ENCODE measurements around the gene ICOS.
"Not testable (repeated sequence)": the region's sequence is repeated elsewhere in the genome, so short reads cannot be mapped to it uniquely, and the experiment has no call there.

ICOS gene

DNA sequence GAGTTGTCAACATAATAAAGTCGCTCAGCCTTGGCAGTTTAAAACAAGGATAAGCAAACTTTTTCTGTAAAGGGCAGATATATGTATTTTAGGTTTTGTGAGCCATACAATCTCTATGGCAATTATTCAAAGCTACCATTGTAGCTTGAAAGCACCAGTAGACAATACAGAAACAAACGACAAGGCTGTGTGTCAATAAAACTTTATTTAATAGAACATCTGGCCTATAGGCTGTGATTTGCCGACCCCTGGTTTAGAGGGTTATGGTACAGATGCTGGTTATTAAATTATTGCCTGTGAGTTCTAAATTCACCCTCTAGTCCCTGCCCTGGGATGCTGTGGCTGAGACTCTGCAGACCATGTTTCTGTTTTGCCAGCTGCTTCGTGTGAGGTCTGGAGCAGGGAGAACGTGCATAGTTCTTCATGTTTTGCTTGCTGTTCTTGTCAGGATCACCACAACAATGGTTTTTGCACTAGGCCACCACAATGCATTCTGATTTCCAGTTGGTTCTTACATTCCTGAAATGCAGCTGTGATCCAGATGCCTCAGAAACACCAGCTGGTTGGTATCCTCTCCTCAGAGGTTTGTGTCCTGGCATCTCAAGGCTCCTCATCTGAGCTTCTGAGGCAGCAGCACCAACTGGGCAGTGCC is 46.6 kb downstream of the ICOS start:
- DNase-seq, result no peak

DNA sequence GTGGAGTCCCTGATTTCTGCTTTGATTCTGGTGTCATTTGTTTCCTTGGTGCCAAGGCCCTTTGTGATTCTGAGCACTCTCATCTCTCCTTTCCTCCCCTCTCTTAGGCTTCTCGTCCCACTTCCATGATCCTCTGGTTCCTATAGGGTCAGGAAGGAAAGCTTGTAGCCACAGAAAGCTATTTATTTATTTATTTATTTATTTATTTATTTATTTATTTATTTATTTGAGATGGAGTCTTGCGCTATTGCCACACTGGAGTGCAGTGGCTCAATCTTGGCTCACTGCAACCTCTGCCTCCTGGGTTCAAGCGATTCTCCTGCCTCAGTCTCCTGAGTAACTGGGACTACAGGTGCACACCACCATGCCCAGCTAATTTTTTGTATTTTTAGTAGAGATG is 49.4 kb downstream of the ICOS start:
- DNase-seq, result not testable (repeated sequence)

DNA sequence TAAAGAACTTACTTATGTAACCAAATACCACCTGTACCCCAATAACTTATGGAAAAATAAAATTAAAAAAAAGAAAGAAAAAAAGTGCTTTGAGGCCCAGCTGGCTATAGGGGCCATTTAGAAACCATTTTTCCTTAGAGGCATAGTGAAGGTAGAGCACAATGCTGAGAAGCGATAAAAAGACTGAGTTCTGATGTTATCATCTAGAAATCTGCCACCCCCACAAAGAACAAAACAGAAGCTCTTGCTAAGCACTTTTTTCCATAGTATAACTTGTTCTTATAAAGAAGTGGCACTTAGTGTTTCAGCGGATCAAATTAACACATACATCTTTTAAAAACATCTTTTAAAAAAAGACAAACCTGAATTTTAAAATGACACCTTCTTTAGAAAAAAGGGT is 51.4 kb downstream of the ICOS start:
- DNase-seq, result no peak

DNA sequence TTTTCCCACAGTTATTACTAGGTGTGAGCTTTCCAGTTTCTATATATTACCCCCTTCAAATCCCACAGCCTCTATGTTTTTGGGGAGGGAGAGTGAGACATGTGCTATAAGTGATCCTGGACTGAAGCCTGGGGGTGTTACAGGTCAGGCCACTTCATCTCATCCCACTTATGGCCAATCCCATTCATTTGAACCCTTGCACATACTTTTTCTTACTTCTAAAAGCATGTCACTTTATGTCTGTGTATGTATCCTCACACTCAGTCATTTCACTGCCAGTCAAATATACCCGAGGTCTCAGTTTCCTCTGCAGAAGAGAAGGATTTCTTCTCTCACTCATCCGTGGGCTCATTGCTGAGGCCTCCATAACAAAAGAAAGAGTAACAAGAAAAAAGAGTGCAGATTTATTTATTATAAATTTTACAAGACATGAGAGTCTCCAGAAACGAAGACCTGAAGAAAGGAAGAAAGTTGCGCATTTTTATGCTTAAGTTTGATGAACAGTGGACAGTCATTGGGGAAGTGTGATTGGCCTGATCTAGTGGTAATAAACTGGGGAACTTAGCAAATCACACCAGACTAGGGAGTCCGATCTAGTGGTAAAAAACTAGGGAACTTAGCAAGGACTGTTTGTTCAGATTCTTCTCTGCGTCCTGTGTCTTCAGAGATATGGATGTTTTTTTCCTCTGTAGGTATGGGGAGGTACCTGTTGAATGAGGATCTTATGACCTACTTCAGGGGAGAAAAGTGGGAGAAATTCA is 52.1 kb downstream of the ICOS start:
- DNase-seq, result no peak

DNA sequence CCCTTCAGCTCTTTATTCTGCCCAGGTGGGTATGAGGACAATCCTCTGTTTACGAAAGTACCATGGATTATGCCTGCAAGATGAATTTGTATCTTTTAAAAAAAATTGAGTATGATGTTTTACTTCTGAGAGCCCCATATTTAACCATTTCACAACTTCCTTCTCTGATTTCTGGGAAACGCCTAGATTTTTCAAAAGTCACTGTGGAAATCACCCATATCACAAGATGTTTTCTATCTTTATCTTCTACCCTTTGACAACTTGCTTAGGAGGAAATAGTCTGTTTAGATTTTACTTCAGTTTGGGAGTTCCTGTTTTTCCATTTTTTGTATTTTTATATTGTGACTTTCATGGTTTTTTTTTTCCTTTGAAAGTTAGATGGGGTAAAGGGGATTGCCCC is 53.0 kb downstream of the ICOS start:
- DNase-seq, result no peak

DNA sequence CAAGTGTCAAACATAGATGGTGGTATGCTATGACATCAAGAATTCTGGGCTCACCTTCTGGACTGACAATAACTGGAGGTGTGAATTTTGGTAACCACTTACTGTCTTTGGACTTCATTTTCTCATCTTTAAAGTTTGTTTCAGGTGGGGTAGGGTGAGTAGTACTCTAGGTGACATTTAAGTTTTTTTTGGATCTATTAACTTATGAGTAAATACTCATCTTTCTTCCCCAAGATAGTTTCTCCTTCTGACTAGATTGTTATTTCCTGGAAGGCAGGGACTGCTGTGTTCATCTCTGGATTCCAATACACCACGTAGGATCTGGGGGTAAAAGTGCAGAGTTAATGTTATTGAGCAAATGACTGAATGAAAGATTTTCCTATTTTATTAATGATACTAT is 55.9 kb downstream of the ICOS start:
- no peak for DNase-seq

DNA sequence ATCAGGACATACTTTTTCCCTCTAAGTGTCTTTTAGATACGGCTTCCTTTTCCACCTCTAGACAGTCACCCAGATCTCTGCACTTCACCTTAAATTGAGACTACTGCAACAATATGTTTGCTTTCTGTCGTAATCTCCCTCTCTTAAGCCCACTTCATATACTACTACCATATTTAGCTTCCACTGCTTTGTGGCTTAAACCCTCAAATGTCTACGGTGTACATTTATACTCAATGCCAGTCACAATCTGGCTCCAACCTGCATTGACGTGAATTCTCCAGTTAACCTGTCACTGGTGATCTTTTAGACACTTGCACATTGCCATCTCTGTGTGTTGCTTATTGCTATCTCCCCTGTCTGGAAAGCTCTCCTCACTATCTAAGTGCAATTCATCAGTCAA is 56.4 kb downstream of the ICOS start:
- DNase-seq, result no peak

DNA sequence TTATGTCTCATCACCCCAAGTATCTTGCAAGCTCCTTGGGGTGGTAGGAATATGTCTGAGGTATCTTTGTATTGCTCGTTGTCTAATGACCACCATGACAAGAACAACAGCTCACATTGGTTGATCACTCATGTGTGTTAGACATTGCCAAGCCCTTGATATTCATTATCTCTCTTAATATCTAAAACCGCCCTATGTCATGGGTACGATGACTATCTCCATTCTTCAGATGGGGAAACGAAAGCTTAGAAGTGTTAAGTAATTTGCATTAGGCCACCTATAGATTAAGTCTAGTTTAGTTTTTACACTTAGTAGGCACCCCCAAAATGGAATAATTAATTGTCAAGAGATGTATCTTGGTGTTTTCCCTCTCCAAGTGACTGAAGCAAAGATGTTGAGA is 57.0 kb downstream of the ICOS start:
- no peak for DNase-seq

DNA sequence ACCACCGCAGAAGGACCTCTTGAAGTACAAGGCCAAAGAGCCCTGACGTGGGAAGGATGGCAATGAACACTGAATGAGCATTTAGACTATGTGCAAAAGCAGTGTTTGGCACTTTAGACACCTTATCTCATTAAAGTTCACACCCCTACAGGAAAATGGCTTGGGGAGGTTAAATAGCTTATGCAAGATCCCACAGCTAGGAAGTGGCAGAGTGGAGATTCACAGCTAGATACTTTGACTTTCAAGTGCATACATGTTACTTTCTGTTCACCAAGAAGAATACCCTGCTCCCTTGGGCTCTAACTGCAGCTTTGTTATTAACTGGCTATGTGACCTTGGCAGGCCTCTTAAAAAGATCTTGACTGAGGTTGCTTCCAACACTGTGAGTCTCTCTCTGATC is 58.2 kb downstream of the ICOS start:
- no peak for DNase-seq

DNA sequence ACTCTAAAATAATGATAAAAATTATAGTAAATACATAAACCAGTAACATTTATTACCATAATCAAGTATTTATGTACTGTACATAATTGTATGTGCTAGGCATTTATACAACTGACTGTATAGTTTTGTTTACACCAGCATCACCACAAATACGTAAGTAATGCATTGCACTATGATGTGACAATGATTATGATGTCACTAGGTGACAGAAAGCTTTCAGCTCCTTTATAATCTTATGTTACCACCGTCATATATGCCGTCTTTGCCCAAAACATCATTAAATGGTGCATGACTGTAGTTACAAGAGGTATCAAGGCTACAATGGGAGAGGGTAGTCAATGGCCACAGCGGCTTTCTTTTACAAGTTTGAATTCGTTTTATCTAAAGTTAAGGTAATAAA is 60.1 kb downstream of the ICOS start:
- no peak for DNase-seq

DNA sequence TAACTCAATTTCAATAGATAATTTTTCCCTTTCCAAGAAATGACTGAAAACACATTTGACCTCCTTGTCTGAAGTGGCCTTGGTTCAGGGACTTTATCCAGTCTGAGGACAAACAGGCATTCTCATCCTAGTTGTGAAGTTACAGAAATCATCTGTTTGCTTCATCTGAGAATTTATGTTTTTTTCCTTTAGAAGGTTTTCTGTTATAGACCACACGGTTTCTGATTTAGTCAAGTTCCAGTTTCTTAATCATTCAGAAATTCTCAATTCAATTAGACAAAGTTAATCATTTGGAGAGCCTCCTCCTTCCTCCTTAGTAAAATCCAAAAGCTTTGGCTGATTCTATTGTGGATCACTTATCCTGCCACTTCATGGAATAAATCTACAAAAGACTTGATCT is 60.9 kb downstream of the ICOS start:
- no peak for DNase-seq

DNA sequence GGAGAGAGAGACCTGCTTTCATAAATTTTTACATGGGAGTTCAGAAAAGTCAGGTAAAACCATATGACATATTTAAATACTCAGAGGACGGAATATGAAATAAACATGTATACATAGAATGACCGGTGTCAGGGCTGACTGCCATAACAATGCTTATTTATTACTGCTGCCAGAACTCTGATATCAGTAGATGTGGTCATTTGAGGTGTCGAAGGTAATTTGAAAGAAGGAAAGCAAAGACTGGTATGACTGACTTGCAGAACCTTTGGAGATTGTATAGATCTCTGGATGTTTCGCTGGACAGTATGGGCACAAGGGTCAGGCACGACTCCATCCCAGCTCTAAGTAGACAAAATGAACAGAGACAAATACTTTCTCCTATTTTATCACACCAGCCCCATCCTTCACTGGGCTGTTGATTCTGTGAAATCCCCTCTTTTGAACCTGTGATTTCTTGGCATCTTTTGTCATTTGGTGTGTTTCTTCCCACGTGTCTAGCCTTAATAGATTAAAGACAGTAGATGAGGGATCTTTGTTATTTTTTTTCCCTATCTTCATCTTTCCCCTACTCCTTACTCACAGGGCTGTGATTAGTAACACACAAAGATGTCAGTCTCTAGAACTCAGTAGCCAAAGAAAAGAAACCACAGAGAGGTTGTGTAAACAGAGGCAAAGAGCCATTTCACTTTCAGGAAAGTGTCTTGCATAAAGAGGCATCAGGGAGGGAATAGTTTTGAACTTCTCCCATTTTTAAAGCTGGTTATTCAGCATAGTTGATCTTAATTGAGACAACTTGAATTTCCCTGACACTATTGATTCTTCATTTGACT is 61.6 kb downstream of the ICOS start:
- DNase-seq, result no peak

DNA sequence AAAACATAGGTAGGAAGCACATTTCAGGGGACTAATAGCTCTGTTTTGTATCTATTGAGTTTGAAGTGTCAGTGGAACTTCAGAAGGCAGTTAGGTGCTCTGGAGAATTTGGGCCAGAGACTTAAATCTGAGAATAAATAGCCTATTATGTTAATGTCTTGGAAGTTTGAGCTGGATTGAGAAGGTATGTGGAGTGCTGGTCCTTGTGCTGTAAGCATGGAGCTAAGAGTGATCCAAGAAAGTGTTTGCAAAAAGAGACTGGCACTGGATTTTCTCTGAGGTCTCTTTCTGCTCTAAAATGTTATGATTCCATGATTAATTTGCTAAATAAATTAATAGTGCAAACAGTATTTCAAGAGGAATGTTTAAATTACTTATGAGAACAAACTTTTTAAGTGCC is 63.3 kb downstream of the ICOS start:
- no peak for DNase-seq

DNA sequence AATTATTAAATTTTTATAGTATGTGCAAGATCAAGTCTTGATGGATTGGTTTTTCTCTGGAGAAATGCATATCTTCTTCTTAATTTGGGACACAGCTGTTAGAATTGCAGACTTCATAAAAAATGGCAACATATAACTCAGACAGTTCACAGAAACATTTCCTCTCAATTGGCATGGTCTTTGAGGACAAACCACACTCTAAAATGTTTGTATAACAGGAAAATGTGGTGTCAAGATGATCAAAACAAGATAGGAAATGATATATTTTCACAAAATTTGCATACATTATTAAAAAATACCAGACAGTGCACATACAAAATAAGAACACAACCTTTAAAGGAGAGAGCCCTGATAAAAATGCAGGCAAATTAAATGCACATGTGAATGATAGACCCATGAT is 63.9 kb downstream of the ICOS start:
- DNase-seq, result no peak

DNA sequence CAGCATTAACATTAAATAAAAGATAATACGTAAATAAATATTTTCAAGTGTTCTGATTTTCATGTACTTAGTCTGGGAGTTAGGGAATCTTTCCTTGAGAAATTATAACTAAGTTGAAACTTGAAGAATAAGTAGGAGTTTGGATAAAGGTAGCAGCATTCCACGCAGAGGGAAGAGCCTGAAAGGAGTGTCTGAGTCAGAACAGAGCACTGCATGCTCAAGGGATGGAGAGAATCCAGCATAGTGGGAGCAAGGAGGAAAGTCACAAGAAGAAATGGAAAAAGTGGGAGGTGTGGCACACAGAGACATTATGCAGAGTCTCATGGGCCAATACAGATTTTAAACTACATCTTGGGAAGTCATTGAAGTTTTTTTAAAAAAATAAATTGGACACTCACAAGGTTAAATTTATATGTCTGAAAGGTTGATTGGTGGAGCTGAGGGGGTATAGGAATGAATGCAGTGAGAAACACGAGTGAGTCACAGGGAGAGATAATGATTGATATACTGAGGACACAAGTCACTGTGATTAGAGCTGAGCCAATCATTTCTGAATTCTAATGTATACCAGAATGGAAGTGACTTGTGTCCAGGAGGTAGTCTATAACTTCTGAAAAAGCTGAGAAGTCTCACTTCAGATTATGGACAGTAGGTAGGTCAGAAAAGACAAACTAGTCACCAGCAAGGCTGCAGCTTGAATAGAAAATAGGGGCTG is 66.9 kb downstream of the ICOS start:
- no peak for DNase-seq

DNA sequence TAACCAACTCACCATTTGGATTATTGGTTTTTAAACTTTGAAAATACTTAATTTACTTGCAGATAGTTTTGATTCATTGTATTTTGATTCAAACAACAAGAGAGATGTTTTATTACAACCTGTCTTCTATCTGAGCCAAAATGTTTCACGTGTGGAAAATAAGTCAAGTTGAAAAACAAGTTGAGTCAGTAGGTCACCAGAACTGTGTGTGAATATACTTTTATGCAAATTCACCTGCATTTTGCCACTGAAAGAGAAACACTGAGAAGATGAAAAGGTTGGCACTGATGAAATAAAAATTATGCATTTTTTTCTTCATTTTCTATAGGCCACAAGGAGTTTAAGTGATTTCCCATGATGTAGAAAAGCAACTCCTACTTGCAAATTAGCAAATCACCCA is 68.3 kb downstream of the ICOS start:
- no peak for DNase-seq

DNA sequence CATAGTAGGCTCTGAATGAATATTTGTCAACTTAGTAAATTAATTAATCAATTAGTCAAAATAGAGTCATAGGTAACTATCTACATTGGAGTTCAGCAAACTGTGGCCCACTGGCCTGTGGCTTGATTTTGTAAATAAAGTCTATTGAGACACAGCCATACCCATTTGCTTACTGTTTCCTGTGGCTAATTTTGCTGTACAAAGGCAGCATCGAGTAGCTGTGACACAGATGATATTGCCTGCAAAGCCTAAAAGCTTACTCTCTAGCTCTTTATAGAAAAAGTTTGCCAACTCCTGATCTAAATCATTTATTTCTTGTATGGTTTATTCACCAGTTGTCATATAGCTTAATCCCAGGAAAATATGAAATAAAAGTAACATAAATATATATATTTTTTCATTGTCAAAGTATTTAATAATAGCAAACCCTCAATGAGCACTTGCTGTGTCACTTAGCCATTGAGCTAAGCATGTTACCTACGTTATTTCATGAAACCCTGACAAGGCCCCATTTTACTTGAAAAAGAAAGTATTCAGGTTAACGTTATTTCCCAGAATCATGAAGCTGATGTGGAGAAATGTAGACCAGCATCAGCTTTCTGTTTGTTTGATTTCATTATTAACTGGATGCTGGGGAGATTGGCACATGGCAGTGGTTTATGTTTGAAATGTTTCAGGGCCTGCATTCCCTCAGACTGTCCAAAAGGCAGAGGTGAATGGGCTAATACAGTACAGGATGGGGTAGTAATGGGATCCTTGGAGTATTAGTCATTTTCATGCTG is 69.6 kb downstream of the ICOS start:
- DNase-seq, result no peak

DNA sequence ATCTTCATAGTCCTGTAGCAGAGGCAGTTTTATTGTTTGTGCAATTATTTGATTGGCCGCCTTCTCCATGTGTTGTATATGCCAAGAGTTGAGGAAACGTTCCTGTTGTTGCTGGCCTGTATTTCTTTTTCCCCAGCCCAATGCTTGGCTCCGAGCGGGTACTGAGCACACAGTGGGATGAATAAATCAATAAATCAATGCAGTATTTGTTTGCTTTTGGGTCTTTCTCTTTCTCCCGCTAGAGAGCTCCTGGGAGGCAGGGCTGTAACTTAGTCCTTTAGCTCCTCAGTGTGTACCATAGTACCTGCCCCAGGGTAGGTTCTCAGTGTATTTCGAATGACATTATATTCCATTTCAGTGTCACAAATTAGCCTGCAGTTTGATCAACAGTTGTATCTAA is 71.8 kb downstream of the ICOS start:
- DNase-seq, result no peak

DNA sequence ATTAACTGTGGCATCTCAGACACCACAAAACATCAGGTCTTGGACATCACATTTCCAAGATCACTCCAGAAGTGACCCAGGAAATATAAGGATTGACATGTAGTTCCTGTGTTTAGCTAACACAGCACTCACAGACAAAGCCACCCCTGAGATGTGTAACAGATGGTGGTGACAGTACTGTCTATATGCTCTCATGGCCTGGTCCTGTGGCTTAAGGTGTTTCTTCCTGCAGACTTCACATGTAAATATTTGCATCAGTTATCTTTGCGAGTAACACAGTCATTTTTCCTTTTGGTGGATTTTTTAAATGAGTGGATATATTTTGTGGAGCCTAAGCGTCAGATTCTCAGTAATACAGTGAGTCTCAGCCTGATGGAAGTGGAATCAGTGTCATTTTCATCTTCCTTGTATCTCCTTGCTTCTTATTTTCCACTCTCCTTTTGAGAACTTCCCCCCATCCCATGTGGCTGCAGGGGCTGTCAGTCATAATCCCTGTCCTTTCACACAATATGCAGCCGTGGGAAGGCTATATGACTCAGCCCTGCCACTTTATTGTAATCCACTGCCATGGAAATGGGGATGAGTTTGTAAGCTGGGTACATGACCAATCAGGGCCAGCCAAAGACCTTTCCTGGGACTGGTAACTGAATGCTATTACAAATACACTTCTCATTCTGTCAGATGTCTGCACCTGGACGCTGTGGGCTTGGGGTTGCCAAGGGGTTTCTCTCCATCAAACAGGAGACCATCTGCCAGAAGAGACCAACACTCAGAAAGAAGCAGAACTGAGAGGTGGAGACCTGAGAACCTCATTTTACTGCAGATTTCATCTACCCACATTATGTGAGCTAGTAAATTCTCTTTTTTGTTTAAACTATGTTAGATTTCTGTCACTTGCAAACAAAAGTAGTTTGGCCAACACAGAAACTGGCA is 74.3 kb downstream of the ICOS start:
- DNase-seq, result no peak

Measured in activated T-cell treated with anti-CD3 and anti-CD28 coated beads, Interleukin-2, amount 50 U/mL, for 1 hour (primary cell).